GM18858 (cell line): ENCODE measurements around the gene SDHD.
"Not testable (repeated sequence)": the region's sequence is repeated elsewhere in the genome, so short reads cannot be mapped to it uniquely, and the experiment has no call there.

Source experiments
- ATAC-seq: cut with Tn5 transposase; IDR thresholded peaks from one replicate; pipeline ENCODE4 v1.9.1; 2021; ENCODE audit not compliant: unreplicated experiment

Gene SDHD

DNA sequence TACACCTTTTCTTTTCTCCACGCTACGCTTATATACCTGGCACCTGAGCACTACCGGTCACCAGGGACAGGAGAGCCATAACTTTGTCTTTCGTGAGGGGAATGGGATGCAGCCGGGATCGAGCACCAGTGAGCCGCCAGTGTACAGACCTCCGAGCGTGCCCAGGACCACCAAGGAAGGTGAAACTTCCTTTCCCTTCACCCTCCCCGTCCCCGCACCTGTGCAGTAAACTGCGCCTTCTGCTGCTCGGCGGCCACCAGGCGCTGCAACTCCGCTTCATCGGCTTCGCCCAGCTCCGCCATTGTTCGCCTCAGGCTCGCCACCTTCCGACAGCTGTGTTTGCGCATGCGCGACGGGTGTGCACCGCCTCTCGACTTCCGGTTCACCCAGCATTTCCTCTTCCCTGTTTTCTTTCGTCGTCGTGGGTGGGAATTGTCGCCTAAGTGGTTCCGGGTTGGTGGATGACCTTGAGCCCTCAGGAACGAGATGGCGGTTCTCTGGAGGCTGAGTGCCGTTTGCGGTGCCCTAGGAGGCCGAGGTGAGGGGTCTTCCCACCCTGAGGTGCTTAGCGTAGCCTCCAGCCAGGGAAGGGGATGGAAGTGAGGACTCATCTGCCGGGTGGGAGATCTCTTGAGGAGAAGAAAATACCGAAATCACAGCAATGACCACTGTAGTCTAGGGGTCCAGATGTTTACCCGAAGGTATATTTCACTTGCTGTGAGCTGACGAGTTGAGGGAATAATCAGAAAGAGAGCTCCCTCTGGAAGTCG lies at the start of gene SDHD, which contains the start of gene TIMM8B:
Gene SDHD (plus strand): TSS at position 452 of the 770 bp plus-strand sequence. CDS start 35 bp downstream, at position 487.
Gene TIMM8B (minus strand): TSS at position 335 of the 770 bp plus-strand sequence. CDS start 33 bp downstream, at position 302.
- peak; percentile 81 for ATAC-seq

DNA sequence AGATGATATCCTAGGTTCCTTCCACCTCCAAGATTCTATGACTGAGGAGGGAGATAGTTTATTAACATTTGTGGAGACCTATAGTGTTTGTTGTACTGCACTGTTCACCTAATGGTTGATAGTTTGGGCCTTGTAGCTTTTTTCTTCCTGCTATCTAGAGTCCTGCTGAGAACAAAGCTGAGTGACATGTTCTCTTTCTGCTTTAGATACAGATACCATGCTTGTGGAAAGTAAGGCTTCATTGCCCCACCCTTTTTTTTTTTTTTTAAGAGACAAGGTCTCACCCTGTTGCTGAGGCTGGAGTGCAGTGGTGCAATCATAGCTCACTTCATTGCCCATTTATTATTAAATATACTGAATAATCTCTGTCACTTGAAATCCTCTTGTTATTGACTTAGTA lies 49.1 kb upstream of the SDHD start:
- ATAC-seq = no peak

DNA sequence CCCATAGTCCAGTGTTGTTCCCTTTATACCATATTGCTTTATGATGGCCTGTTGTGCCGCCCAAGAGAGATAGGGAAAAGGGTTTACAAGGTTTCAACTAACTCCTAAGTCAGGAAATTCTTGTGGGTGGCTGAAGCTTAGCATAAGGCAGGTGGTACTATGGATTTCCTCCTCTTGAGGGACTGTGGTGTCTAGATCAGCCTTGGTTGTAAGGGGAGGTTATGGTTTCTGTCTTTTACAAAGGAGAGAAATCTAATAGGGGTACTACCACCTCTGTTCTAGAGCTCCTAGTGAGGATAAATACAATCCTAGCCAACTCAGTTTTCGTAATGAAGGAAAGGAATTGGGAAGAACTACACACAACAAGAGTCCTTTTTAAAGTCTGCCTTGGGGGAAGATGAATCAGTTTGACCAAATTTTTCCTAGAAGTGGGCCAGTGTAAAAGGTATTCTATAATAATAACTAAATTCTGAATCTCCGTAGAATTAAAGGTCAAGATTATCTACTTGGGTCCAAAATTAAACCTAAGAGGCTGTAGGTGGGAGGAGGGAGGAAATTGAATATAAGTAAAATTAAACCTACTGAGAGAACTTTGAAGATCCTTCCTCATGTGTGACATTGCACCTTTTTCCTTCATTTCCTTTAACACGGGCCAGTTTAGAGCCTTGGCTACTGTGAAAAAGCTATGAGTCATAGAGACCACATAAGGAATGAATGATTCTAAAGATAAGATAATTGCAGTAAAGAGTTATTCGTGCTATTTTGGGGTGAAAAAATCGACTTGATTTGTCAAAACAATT lies 44.3 kb upstream of the SDHD start:
- ATAC-seq = no peak

DNA sequence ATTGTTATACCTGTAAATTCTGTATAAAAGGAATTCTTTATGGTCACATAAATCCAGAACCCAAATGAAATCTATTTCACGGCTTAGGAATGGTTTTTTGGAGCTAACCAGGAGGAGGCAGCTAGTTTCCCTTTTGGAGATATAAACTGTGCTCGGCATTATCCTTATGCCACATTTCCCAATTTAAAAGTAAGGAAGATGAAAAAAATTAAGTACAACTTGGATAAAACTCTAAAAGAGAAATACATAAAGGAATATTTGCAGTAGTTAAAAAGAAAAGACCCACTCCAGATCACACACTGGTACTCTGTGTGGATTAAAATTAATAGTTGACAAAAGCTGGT lies 43.7 kb upstream of the SDHD start:
- ATAC-seq = no peak

DNA sequence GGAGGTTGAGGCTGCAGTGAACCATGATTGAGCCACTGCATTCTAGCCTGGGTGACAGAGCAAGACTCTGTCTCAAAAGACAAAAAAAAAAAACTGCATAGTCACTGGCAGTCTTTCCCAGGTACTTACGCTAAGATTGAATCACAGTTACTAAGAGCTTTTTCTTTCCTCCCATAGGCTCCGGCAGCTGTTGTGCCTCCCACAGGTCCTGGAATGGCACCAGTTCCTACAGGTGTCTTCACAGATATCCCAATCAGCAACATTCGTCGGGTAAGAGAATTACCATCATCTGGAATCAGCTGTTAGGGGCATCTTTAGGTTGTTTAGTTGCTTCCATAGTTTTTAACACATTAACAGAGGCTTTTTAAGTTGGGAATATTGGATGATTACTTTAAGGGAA lies 41.7 kb upstream of the SDHD start:
- no peak for ATAC-seq

DNA sequence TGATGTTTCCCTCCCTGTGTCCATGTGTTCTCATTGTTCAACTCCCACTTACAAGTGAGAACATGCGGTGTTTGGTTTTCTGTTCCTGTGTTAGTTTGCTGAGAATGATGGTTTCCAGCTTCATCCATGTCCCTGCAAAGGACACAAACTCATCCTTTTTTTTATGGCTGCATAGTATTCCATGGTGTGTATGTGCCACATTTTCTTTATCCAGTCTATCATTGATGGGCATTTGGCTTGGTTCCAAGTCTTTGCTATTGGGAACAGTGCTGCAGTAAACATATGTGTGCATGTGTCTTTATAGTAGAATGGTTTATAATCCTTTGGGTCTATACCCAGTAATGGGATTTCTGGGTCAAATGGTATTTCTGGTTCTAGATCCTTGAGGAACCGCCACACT lies 40.0 kb upstream of the SDHD start:
- ATAC-seq = not testable (repeated sequence)

DNA sequence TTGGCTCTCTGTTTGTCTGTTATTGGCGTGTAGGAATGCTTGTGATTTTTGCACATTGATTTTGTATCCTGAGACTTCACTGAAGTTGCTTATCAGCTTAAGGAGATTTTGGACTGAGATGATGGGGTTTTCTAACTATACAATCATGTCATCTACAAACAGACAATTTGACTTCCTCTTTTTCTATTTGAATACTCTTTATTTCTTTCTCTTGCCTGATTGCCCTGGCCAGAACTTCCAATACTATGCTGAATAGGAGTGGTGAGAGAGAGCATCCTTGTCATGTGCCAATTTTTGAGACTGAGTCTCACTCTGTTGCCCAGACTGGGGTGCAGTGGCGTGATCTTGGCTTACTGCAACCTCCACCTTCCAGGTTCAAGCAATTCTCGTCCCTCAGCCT lies 38.4 kb upstream of the SDHD start:
- not testable (repeated sequence) for ATAC-seq

DNA sequence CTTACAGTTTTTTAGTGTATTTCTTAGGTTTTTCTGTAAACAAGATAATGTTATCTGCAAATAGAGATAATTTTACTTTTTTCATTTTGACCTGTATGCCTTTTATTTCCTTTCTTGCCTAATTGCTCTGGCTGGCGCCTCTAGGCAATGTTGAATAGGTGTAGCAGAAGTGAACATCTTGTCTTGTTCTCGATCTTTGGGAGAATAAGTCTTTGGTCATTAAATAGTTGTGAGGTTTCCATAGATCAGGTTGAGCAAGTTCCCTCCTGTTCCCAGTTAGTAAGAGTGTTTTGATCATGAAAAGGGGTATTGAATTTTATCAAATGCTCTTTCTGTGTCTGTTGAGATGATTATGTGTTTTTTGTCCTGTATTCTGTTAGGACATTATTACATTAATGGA lies 36.9 kb upstream of the SDHD start:
- no peak for ATAC-seq

DNA sequence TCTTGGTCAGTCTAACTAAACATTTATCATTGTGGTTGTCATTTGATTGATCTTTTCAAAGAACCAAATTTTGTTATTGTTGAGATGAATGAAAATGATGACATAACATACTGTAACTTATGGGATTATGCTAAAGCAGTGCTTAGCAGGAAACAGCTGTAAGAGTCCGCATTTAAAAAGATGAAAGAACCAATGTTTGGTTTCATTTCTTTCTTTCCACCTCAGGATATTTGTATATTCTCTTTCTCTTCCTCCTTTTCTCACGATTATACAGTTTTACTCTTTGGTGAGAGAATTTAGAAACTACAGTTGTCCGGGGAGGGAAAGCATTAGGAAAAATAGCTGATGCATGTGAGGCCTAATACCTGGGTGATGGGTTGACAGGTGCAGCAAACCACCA lies 36.0 kb upstream of the SDHD start:
- peak; percentile 76 for ATAC-seq

DNA sequence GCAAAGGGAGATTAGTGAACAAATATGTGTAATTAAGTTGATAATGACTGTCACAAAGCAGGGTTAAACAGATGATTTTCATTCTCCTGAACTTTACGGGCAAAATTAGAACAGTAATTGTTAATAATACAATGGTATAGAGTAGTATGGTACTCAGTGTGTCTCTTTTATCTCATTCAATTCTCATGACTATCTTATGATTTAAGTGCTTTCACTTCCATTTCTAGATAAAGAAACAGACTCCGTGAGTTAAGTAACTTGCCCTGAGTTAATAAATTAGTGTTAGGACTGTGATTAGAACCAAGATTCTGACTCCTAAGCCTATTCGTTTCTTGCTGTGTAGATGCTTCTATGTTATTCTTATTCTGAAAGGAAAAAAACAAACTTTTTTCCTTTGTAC lies 34.9 kb upstream of the SDHD start:
- ATAC-seq = no peak

DNA sequence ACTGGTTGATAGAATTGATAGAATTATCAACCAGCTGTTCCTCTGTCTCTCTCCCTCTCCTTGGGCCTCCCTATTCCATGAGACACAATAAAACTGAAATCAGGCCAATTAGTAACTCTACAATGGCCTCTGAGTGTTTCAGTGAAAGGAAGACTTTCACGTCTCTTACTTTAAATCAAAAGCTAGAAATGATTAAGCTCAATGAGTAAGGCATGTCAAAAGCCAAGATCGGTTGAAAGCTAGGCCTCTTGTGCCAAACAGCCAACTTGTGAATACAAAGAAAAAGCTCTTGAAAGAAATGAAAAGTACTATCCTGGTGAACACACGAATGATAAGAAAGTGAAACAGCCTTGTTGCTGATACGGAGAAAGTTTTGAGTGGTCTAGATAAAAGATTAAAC lies 29.5 kb upstream of the SDHD start:
- ATAC-seq = no peak

DNA sequence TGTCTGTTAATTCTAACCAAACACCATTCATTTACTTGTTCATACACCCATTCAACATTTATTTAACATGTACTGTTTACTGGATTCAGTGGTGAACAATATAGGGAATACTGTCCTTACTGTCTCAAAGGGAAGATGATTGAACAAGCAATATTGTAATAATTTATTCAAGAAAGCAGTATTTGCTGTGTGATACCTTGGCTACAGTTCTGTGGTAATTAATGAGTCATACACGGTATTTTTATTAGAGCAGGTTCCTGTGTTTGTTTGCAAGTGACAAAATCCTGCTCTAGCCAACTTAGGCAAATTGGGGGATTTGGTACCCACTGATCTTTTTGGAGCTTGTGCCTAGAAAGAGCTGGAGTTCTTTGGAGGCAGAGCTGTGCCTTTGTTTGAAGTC lies 28.6 kb upstream of the SDHD start:
- ATAC-seq = no peak

DNA sequence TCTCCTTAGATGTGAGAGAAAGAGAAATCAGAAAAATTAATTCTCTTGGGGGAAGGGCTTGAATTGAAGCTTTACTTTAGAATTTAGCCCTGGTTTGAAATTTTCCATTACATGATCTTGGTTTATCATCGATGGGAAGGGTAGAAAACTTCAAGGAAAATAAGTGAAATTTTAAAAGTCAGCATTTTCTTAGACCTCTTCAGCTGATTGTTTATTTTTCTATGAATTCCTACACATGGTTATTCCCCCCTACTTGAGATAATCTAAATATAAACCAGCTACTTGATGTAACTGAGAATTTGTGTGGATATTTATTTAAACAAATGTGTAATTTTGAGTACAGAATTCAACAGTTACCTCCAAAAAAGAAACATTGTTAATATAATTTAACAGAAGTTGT lies 23.8 kb upstream of the SDHD start:
- no peak for ATAC-seq

DNA sequence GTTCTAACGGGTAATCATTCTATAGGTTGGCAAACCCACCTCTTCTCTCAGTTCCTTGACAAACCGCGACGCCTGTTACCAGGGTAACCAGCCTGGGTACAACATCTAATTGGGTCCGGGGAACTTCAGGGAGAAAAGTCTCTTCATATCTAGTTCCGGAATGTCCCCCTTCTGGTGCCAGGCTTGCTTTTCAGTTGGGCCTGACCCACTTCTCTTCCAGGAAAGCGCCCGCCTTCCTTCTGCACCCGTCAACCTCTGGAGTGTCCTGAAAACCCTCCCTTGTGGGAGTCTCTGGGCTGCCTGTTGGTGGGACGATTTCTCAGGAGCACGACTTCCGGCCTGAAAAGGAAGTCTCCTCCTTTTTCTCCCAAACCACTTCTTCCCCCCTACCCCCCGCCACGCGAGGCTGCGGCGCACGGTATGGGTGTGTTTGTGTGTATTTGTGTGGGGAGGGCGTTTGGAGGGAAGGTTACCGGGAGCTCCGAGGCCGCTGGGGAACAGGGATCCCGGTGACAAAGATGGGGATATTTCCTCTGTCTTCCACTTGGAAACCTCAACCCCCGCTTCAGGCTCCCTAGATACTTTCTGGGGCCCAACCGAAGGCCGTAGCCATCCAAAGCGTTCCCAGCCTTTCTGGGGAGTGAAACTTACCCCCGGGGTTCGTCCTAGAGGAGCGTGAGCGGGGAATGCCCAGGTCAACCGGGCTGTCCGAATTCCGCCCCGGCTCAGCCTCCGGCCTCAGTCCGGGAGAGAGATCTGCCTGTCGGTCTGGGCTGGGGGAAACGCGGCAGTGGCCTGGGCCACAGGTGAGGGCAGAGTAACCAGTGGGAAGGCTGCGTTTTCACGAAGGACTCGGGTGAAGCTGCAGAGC lies 12.5 kb upstream of the SDHD start, which contains the start of the genes NKAPD1 and PIH1D2:
Gene NKAPD1 (plus strand): TSS at position 359 of the 871 bp plus-strand sequence. CDS start 1,276 bp downstream, outside the sequence.
Gene PIH1D2 (minus strand): TSS at position 77 of the 871 bp plus-strand sequence. CDS start 843 bp downstream, outside the sequence.
- peak; percentile 68 for ATAC-seq

DNA sequence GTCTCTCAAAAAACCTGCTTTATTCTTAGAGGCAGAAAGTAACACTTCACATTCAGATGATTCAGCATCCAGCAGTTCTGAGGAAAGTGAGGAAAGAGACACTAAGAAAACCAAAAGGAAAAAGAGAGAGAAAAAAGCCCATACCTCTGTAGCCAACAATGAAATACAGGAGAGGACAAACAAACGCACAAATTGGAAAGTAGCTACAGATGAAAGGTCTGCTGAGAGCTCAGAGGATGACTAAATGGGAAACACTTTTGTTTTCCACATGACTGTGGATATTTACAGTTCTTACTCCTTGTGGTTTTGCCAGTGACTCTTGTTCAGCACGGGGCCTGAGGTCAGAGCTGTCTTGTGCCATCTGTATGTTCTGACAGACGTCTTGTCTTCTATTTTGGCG lies 3.9 kb upstream of the SDHD start:
- ATAC-seq = no peak

DNA sequence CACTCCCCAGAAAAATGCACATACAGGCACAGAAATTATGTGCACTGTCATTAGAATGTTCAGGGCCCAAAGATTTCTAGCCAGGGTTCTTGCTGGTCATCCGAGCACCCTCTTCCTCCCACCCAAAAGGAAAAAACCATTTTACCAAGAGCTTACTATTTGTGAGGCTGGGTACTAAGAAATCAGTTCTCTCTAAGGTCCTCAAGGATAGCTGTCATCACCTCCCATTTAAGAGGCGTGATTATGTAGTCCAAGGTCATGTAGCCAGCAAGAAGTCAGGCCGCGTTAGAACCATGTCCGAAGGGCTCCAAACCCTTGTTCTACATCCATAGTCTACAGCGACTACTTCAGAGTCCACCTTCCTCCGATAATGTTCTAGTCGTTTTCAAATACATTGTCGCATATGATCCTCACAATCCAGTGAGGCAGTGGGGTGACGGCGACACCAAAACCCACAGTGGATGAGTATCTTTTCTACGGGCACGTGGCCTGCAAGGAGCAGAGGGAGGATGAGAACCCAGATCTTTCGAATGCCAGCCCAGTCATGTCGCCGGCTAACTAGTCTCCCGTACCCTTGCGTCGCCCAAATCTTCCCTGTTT lies 751 bp upstream of the SDHD start:
- no peak for ATAC-seq

DNA sequence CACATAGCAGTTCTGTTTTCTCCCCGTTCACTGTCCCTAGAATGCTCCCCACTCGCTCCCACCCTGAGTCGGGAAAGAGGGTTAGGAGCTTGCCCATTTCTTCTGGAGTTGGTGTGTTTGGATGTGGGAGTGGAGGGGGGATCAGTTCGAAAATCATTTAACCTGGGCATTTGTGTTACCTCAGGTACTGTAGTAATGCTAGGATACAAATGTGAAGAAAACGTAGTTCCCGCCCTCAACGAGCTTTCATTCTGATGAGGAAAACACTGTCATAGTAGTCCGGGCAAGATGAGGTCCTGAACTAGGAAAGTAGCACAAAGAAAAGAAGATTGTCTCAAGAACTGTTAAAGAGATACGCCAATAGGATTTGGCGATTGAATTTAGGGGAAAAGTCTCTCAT lies 539 bp downstream of the SDHD start:
- ATAC-seq = no peak

DNA sequence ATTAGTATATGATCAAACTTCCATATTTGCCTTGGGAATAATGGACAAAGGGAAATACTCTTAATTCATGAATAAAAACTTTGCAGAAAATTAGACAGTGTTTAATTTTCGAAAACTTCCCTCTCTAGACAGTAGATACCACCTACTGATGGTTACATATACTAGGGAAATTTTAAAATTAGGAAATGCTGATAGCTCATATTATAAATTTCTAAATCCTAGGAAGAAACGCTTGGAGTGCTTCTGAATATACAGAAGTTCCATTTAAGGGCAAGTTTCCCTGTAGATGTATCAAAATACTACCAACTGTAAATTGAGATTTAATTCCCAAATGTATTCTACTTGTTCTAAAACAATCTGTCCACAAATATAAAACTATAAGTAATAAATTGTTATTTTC lies 8.6 kb downstream of the SDHD start:
- not testable (repeated sequence) for ATAC-seq

DNA sequence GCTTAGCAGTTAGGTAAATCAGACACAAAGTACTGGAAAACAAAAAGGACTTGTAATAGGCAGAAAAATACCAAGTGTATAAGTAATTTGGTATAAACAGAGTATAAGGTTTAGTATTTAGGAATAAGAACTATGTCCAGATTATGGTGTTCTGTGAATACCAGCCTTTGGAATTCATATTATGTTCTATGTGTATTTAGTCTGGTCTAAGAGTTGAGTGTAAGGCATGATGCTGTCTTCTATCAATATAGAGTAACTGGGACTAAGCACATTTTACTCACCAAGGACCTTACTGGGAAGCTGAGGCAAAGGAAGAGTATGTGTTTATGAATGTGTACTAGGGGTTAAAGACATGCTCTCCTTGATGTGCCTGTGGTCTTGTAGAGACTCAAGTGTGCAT lies 9.5 kb downstream of the SDHD start:
- ATAC-seq = no peak

DNA sequence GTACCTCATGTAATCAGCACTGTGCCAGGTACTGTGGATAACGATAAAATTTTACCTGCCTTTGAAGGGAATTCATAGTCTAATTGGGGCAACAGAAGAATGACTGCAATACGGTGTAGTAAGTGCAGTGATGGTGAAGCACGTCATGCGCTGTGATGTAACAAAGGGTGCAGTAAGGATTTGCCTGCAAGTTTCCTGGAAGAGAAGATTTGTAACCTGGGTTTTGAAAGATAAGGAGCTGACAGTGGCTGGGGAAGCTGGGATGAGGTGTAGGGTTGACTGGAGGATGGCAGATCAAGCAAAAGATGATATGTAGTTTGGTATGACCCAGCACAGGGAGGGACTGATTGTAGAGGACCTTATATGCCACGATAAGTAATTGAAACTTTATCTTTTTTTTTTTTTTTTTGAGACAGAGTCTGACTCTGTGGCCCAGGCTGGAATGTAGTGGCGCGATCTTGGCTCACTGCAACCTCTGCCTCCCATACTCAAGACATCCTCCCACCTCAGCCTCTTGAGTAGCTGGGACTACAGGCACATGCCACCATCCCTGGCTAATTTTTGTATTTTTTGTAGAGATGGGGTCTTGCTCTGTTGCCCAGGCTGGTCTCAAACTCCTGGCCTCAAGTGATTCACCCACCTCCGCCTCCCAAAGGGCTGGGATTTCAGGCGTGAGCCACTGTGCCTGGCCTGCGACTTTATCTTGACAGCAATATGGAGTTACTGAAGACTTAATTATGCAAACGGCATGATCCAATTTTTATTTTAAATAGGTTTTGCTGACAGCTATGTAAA lies 11.3 kb downstream of the SDHD start:
- no peak for ATAC-seq
